ENCODE results near the gene XCL2.
"Not testable (repeated sequence)": the region's sequence is repeated elsewhere in the genome, so short reads cannot be mapped to it uniquely, and the experiment has no call there.

XCL2 gene

GRCh38 chr1:168550971-168551370, 7.2 kb upstream of the XCL2 start:
- H3K9ac ChIP-seq (ENCODE audit: low read depth, low read length), result no peak overlapping the region
- no peaks in the 10 kb centered on the region; the same call in 1 of the 2 replicates for H3K4me1 ChIP-seq (ENCODE audit: insufficient read depth, low read length)
- no peaks in the 10 kb centered on the region for H3K36me3 ChIP-seq (ENCODE audit: insufficient read depth, low read length)

GRCh38 chr1:168546553-168546895, 2.7 kb upstream of the XCL2 start:
- H3K9me3 ChIP-seq (ENCODE audit: control insufficient read depth, insufficient read depth, low read length); H3K9ac ChIP-seq (ENCODE audit: low read depth, low read length); H3K36me3 ChIP-seq (ENCODE audit: insufficient read depth, low read length); H3K4me1 ChIP-seq (ENCODE audit: insufficient read depth, low read length): not testable (repeated sequence)

More at GRCh38 chr1:168550971-168551370, 7.2 kb upstream of the XCL2 start:
- H3K9me3 ChIP-seq (ENCODE audit: control insufficient read depth, insufficient read depth, low read length), result no peaks in the 10 kb centered on the region; the same call in 1 of the 2 replicates

GRCh38 chr1:168545678-168546552, 2.1 kb upstream of the XCL2 start:
- H3K36me3 ChIP-seq (ENCODE audit: insufficient read depth, low read length); H3K9ac ChIP-seq (ENCODE audit: low read depth, low read length); H3K4me1 ChIP-seq (ENCODE audit: insufficient read depth, low read length); H3K9me3 ChIP-seq (ENCODE audit: control insufficient read depth, insufficient read depth, low read length): not testable (repeated sequence)

- not testable (repeated sequence) for H3K36me3 ChIP-seq (ENCODE audit: insufficient read depth, low read length); H3K9ac ChIP-seq (ENCODE audit: low read depth, low read length); H3K4me1 ChIP-seq (ENCODE audit: insufficient read depth, low read length); H3K9me3 ChIP-seq (ENCODE audit: control insufficient read depth, insufficient read depth, low read length)
Measured at GRCh38 chr1:168542978-168543377, 819 bp downstream of the XCL2 start.

- not testable (repeated sequence) for H3K9ac ChIP-seq (ENCODE audit: low read depth, low read length); H3K36me3 ChIP-seq (ENCODE audit: insufficient read depth, low read length); H3K4me1 ChIP-seq (ENCODE audit: insufficient read depth, low read length); H3K9me3 ChIP-seq (ENCODE audit: control insufficient read depth, insufficient read depth, low read length)
Measured at GRCh38 chr1:168540798-168541197, 3.0 kb downstream of the XCL2 start.

GRCh38 chr1:168535536-168535935, 8.3 kb downstream of the XCL2 start:
- no peak overlapping the region for H3K9ac ChIP-seq (ENCODE audit: low read depth, low read length)
- no peaks in the 10 kb centered on the region for H3K9me3 ChIP-seq (ENCODE audit: control insufficient read depth, insufficient read depth, low read length)
- H3K36me3 ChIP-seq (ENCODE audit: insufficient read depth, low read length), result no peaks in the 10 kb centered on the region
- H3K4me1 ChIP-seq (ENCODE audit: insufficient read depth, low read length), result no peaks in the 10 kb centered on the region

GRCh38 chr1:168531615-168532345, 12.0 kb downstream of the XCL2 start:
- H3K9ac ChIP-seq (ENCODE audit: low read depth, low read length), result no peak overlapping the region
- H3K36me3 ChIP-seq (ENCODE audit: insufficient read depth, low read length), result no peaks in the 10 kb centered on the region
- no peaks in the 10 kb centered on the region for H3K4me1 ChIP-seq (ENCODE audit: insufficient read depth, low read length)
- no peaks in the 10 kb centered on the region for H3K9me3 ChIP-seq (ENCODE audit: control insufficient read depth, insufficient read depth, low read length)

GRCh38 chr1:168529518-168529917, 14.3 kb downstream of the XCL2 start:
- Histone ChIP-seq H3K9ac (ENCODE audit: low read depth, low read length) (no peak overlapping the region), H3K36me3 (ENCODE audit: insufficient read depth, low read length) (no peaks in the 10 kb centered on the region), H3K4me1 (ENCODE audit: insufficient read depth, low read length) (no peaks in the 10 kb centered on the region), H3K9me3 (ENCODE audit: control insufficient read depth, insufficient read depth, low read length) (0 out of 2 replicates have a peak, but pooled peaks cover 2% of the 10 kb centered on the region)

- Histone ChIP-seq H3K4me1 (ENCODE audit: insufficient read depth, low read length) (peaks cover 15% of the 10 kb centered on the region; the same call in 1 of the 2 replicates), H3K9me3 (ENCODE audit: control insufficient read depth, insufficient read depth, low read length) (peaks cover 8% of the 10 kb centered on the region), H3K9ac (ENCODE audit: low read depth, low read length) (no peak overlapping the region), H3K36me3 (ENCODE audit: insufficient read depth, low read length) (no peaks in the 10 kb centered on the region)
Measured at GRCh38 chr1:168521401-168522000, 22.3 kb downstream of the XCL2 start.

- no peaks in the 10 kb centered on the region for H3K36me3 ChIP-seq (ENCODE audit: insufficient read depth, low read length)
- no peak overlapping the region for H3K9ac ChIP-seq (ENCODE audit: low read depth, low read length)
- H3K4me1 ChIP-seq (ENCODE audit: insufficient read depth, low read length), result peaks cover 15% of the 10 kb centered on the region; the same call in 1 of the 2 replicates
- peaks cover 8% of the 10 kb centered on the region for H3K9me3 ChIP-seq (ENCODE audit: control insufficient read depth, insufficient read depth, low read length)
Measured at GRCh38 chr1:168520832-168521231, 23.0 kb downstream of the XCL2 start.

- Histone ChIP-seq H3K9ac (ENCODE audit: low read depth, low read length) (no peak overlapping the region), H3K9me3 (ENCODE audit: control insufficient read depth, insufficient read depth, low read length) (peaks cover 6% of the 10 kb centered on the region), H3K36me3 (ENCODE audit: insufficient read depth, low read length) (no peaks in the 10 kb centered on the region), H3K4me1 (ENCODE audit: insufficient read depth, low read length) (peaks cover 15% of the 10 kb centered on the region; the same call in 1 of the 2 replicates)
Measured at GRCh38 chr1:168520052-168520751, 23.6 kb downstream of the XCL2 start.

- H3K4me1 ChIP-seq (ENCODE audit: insufficient read depth, low read length), result peaks cover 15% of the 10 kb centered on the region; the same call in 1 of the 2 replicates
- H3K36me3 ChIP-seq (ENCODE audit: insufficient read depth, low read length), result no peaks in the 10 kb centered on the region
- no peak overlapping the region for H3K9ac ChIP-seq (ENCODE audit: low read depth, low read length)
- peaks cover 4% of the 10 kb centered on the region for H3K9me3 ChIP-seq (ENCODE audit: control insufficient read depth, insufficient read depth, low read length)
Measured at GRCh38 chr1:168518813-168519212, 25.0 kb downstream of the XCL2 start.

- Histone ChIP-seq H3K36me3 (ENCODE audit: insufficient read depth, low read length) (no peaks in the 10 kb centered on the region), H3K4me1 (ENCODE audit: insufficient read depth, low read length) (peaks cover 15% of the 10 kb centered on the region; the same call in 1 of the 2 replicates), H3K9ac (ENCODE audit: low read depth, low read length) (no peak overlapping the region), H3K9me3 (ENCODE audit: control insufficient read depth, insufficient read depth, low read length) (peaks cover 4% of the 10 kb centered on the region; the same call in 1 of the 2 replicates)
Measured at GRCh38 chr1:168518201-168518689, 25.6 kb downstream of the XCL2 start.

GRCh38 chr1:168514455-168514854, 29.3 kb downstream of the XCL2 start:
- Histone ChIP-seq H3K9ac (ENCODE audit: low read depth, low read length) (no peak overlapping the region), H3K36me3 (ENCODE audit: insufficient read depth, low read length) (no peaks in the 10 kb centered on the region), H3K9me3 (ENCODE audit: control insufficient read depth, insufficient read depth, low read length) (no peaks in the 10 kb centered on the region), H3K4me1 (ENCODE audit: insufficient read depth, low read length) (0 out of 2 replicates have a peak, but pooled peaks cover under 1% of the 10 kb centered on the region)
